GM19463 (cell line): ENCODE results near the gene NLK.
"Not testable (repeated sequence)": the region's sequence is repeated elsewhere in the genome, so short reads cannot be mapped to it uniquely, and the experiment has no call there.

Experiments
- ATAC-seq: cut with Tn5 transposase; IDR thresholded peaks from one replicate; pipeline ENCODE4 v1.9.1; 2021; ENCODE audit warnings: mild to moderate bottlenecking, moderate library complexity; ENCODE audit not compliant: unreplicated experiment

The NLK gene

GRCh38 chr17:28071891-28072606 lies 29.6 kb downstream of the NLK start:
- no peak for ATAC-seq

GRCh38 chr17:28072936-28073533 lies 30.6 kb downstream of the NLK start:
- no peak for ATAC-seq

- ATAC-seq, result no peak
Measured at GRCh38 chr17:28074010-28074409, 31.5 kb downstream of the NLK start.

- no peak for ATAC-seq
Measured at GRCh38 chr17:28076144-28076543, 33.7 kb downstream of the NLK start.

- ATAC-seq, result not testable (repeated sequence)
Measured at GRCh38 chr17:28077140-28077539, 34.7 kb downstream of the NLK start.

- no peak for ATAC-seq
Measured at GRCh38 chr17:28078341-28079229, 36.1 kb downstream of the NLK start.

- no peak for ATAC-seq
Measured at GRCh38 chr17:28081467-28081866, 39.0 kb downstream of the NLK start.

GRCh38 chr17:28085766-28086165 lies 43.3 kb downstream of the NLK start:
- ATAC-seq, result no peak

GRCh38 chr17:28086519-28086918 lies 44.0 kb downstream of the NLK start:
- no peak for ATAC-seq

- no peak for ATAC-seq
Measured at GRCh38 chr17:28087743-28088142, 45.3 kb downstream of the NLK start.

GRCh38 chr17:28090551-28090950 lies 48.1 kb downstream of the NLK start:
- no peak for ATAC-seq

GRCh38 chr17:28092088-28092487 lies 49.6 kb downstream of the NLK start:
- ATAC-seq, result no peak

- no peak for ATAC-seq
Measured at GRCh38 chr17:28093999-28094716, 51.7 kb downstream of the NLK start.

- ATAC-seq, result no peak
Measured at GRCh38 chr17:28096756-28097155, 54.3 kb downstream of the NLK start.

- no peak for ATAC-seq
Measured at GRCh38 chr17:28097254-28097653, 54.8 kb downstream of the NLK start.

GRCh38 chr17:28097901-28098300 lies 55.4 kb downstream of the NLK start:
- no peak for ATAC-seq

- not testable (repeated sequence) for ATAC-seq
Measured at GRCh38 chr17:28098591-28098990, 56.1 kb downstream of the NLK start.

- no peak for ATAC-seq
Measured at GRCh38 chr17:28100251-28100650, 57.8 kb downstream of the NLK start.

GRCh38 chr17:28100936-28101335 lies 58.5 kb downstream of the NLK start:
- no peak for ATAC-seq

- ATAC-seq, result no peak
Measured at GRCh38 chr17:28101919-28102318, 59.4 kb downstream of the NLK start.

GRCh38 chr17:28105501-28105900 lies 63.0 kb downstream of the NLK start:
- no peak for ATAC-seq
